HG03571 (cell line): ENCODE measurements around the gene ZNF239.
"Not testable (repeated sequence)": the region's sequence is repeated elsewhere in the genome, so short reads cannot be mapped to it uniquely, and the experiment has no call there.

Source experiments
- ATAC-seq: cut with Tn5 transposase; IDR thresholded peaks from one replicate; pipeline ENCODE4 v1.9.1; 2021; ENCODE audit not compliant: unreplicated experiment

The ZNF239 gene

DNA sequence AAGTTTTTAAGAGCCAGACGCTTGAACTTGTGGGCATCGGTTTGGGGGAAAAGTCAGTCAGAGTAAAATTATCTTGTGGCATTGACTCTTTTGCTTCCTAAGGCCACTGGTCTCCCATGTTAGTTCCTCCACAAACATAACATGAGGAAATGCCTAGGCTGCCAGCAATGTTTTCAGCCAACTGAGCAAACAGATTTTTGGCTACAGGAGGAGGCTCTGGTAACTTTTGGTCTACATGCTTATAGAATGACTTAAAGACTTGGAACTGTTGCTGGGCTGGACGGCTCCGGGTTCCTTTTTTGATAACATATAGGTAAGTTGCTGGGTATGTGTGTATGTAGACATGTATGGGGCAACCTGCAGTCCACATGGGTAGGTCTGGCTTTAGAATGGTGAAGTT is 9.6 kb upstream of the ZNF239 start:
- no peak for ATAC-seq

DNA sequence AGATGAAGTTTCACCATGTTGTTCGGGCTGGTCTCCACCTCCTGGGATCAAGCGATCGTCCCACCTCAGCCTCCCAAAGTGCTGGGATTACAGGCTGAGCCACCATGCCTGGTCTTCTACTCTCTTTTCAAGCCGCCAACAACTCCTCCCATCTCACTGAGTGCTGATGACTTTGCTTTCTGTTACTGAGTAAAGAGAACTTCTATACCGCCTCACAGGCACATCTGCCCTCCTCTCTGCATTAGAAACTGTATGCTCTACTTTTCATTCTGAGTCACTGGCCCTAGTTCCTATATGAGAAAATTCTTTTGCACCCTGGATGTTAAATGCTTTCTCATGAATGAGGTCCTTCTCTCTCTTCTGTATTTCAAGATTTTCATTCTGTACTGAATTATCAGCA is 2.2 kb upstream of the ZNF239 start:
- ATAC-seq = no peak

- ATAC-seq = no peak
These were observed 1.6 kb upstream of the ZNF239 start for GRCh38 chr10:43576062-43576461.

- ATAC-seq = no peak
These were observed 490 bp upstream of the ZNF239 start for GRCh38 chr10:43574906-43575305.

- ATAC-seq = no peak
These were observed 991 bp downstream of the ZNF239 start for GRCh38 chr10:43573250-43574000.

GRCh38 chr10:43570971-43571370 is 3.4 kb downstream of the ZNF239 start:
- ATAC-seq = no peak

DNA sequence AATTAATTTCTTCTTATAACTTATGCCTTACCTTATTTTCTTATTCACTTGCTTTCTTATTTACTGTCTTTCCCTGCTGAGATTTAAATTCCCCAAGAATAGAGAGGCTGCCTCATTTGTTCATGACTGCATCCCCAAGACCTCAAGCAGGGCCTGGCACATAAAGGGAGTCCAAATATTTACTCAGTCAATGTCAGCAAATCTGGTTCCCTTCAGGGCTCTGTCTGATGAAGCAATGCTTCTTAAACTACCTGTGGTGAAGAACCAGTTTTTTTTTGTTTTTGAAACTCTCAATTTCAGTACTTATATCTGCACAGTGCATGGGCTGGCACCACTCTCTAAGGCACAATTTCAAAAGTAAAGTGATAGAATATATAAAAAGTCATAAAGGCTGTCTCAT is 4.7 kb downstream of the ZNF239 start:
- no peak for ATAC-seq

DNA sequence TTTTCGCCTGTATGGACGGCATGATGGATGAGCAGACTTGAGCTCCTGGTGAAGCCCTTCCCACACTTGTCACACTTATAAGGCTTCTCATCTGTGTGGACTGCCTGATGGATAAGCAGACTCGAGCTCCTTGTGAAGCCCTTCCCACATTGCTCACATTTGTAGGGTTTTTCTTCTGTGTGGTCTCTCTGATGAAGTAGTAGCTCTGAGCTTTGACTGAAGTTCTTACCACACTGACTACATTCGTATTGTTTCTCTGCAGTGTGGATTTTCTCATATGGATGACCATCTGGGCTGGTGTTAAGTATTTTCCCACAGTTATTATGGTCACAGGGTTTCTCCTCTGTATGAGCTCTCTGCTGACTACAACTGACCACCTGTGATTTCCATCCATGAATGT is 17.2 kb downstream of the ZNF239 start:
- ATAC-seq = no peak

DNA sequence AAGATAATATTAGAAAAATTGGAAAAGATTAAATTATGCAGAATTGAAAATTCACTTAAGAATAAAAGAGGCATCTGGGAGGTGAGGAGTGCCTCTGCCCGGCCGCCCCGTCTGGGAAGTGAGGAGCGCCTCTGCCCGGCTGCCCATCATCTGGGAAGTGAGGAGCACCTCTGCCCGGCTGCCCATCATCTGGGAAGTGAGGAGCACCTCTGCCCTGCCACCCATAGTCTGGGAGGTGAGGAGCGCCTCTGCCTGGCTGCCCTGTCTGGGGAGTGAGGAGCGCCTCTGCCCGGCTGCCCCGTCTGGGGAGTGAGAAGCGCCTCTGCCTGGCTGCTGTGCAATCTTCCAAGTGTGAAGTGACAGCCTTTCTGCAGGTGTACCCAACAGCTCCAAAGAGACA is 30.7 kb downstream of the ZNF239 start:
- ATAC-seq = not testable (repeated sequence)

GRCh38 chr10:43524434-43525247 is 49.8 kb downstream of the ZNF239 start:
- no peak for ATAC-seq
